Measurements from ENCODE around the gene BUB1B.

- no peak for TF ChIP-seq CTCF (IDR thresholded peaks at IDR 0.05; ENCODE audit: insufficient read depth, low read length, poor library complexity, severe bottlenecking)
- no peak for TF ChIP-seq EZH2phosphoT487 (conservative IDR thresholded peaks at IDR 0.05; ENCODE audit: low read length)
Observed at GRCh38 chr15:40247406-40247971, 86.6 kb downstream of the BUB1B start.
